ENCODE measurements around the gene CDHR1. TPM values are rescaled to one million over a fixed set of nuclear protein-coding genes. Genes with fewer than 3 reads are reported as not detected.

Gene CDHR1
- total and polyA plus RNA-seq, 2 donors: 0.52 to 1.3 TPM

- H3K36me3 ChIP-seq (ENCODE audit: control insufficient read depth in 2 of 2, insufficient read depth in 2 of 2, low read length in 1 of 2): no peaks in the 10 kb centered on the region
- H3K4me1 ChIP-seq (ENCODE audit: control insufficient read depth in 2 of 2, insufficient read depth in 2 of 2, low read length in 2 of 2): no peaks in the 10 kb centered on the region
- H3K27me3 ChIP-seq (ENCODE audit: control insufficient read depth in 2 of 2, insufficient read depth in 1 of 2, low read length in 1 of 2): peaks cover 0 to 2% of the 10 kb centered on the region in 2 donors
- WGBS: 78% methylated on average over 4 of the region's 4 CpGs
- no peaks in the 10 kb centered on the region for H3K9me3 ChIP-seq (ENCODE audit: control insufficient read depth in 2 of 2, insufficient read depth in 1 of 2, low read length in 1 of 2)
- no peak for DNase-seq (ENCODE audit: low read depth in 6 of 9, low spot score in 9 of 9)
- no peak overlapping the region for H3K4me3 ChIP-seq (ENCODE audit: low read length in 2 of 2)
- no peak overlapping the region for H3K27ac ChIP-seq (ENCODE audit: low read depth in 1 of 2, low read length in 1 of 2)
Observed at GRCh38 chr10:84227810-84228209, 33.5 kb downstream of the CDHR1 start.

- DNase-seq (ENCODE audit: low read depth in 6 of 9, low spot score in 9 of 9): no peak
- Histone ChIP-seq H3K36me3 (ENCODE audit: control insufficient read depth in 2 of 2, insufficient read depth in 2 of 2, low read length in 1 of 2) (no peaks in the 10 kb centered on the region), H3K9me3 (ENCODE audit: control insufficient read depth in 2 of 2, insufficient read depth in 1 of 2, low read length in 1 of 2) (no peaks in the 10 kb centered on the region), H3K27me3 (ENCODE audit: control insufficient read depth in 2 of 2, insufficient read depth in 1 of 2, low read length in 1 of 2) (no peaks in the 10 kb centered on the region), H3K4me3 (ENCODE audit: low read length in 2 of 2) (no peak overlapping the region), H3K27ac (ENCODE audit: low read depth in 1 of 2, low read length in 1 of 2) (no peak overlapping the region), H3K4me1 (ENCODE audit: control insufficient read depth in 2 of 2, insufficient read depth in 2 of 2, low read length in 2 of 2) (no peaks in the 10 kb centered on the region)
- WGBS: 98% methylated on average over 1 of the region's 1 CpG
Observed at GRCh38 chr10:84230359-84230758, 36.0 kb downstream of the CDHR1 start.

DNA sequence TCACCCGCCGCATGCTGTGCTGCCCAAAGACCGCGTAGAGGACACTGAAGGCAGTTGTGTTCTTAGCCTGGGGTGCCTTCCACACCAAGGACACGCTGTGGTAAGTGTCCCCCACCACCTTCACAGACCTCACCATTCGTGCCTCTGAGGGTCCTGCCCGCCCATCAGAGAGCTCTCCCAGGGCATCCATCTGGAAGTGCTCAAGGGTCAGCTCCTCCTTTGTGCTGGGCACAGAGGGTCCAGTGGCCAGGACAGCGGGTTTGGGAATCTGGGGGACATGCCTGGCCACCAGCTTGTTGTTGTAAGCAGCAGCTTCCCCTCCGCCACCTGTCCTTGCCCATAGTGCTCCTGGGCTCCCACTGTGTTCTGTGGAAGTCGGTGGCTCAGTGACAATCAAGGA lies 38.0 kb downstream of the CDHR1 start:
- DNase-seq (ENCODE audit: low read depth in 6 of 9, low spot score in 9 of 9): no peak
- Histone ChIP-seq H3K36me3 (ENCODE audit: control insufficient read depth in 2 of 2, insufficient read depth in 2 of 2, low read length in 1 of 2) (no peaks in the 10 kb centered on the region), H3K27ac (ENCODE audit: low read depth in 1 of 2, low read length in 1 of 2) (no peak overlapping the region), H3K27me3 (ENCODE audit: control insufficient read depth in 2 of 2, insufficient read depth in 1 of 2, low read length in 1 of 2) (peaks cover 2 to 6% of the 10 kb centered on the region in 2 donors), H3K9me3 (ENCODE audit: control insufficient read depth in 2 of 2, insufficient read depth in 1 of 2, low read length in 1 of 2) (no peaks in the 10 kb centered on the region), H3K4me1 (ENCODE audit: control insufficient read depth in 2 of 2, insufficient read depth in 2 of 2, low read length in 2 of 2) (no peaks in the 10 kb centered on the region), H3K4me3 (ENCODE audit: low read length in 2 of 2) (no peak overlapping the region)
- WGBS: 89% methylated on average over 10 of the region's 10 CpGs

GRCh38 chr10:84233940-84234339 lies 39.6 kb downstream of the CDHR1 start:
- peaks cover 2 to 11% of the 10 kb centered on the region in 2 donors for H3K27me3 ChIP-seq (ENCODE audit: control insufficient read depth in 2 of 2, insufficient read depth in 1 of 2, low read length in 1 of 2)
- H3K4me3 ChIP-seq (ENCODE audit: low read length in 2 of 2): no peak overlapping the region
- H3K27ac ChIP-seq (ENCODE audit: low read depth in 1 of 2, low read length in 1 of 2): no peak overlapping the region
- no peaks in the 10 kb centered on the region for H3K4me1 ChIP-seq (ENCODE audit: control insufficient read depth in 2 of 2, insufficient read depth in 2 of 2, low read length in 2 of 2)
- no peaks in the 10 kb centered on the region for H3K36me3 ChIP-seq (ENCODE audit: control insufficient read depth in 2 of 2, insufficient read depth in 2 of 2, low read length in 1 of 2)
- 93% methylated on average over 4 of the region's 4 CpGs for WGBS
- no peaks in the 10 kb centered on the region for H3K9me3 ChIP-seq (ENCODE audit: control insufficient read depth in 2 of 2, insufficient read depth in 1 of 2, low read length in 1 of 2)
- DNase-seq (ENCODE audit: low read depth in 6 of 9, low spot score in 9 of 9): no peak

DNA sequence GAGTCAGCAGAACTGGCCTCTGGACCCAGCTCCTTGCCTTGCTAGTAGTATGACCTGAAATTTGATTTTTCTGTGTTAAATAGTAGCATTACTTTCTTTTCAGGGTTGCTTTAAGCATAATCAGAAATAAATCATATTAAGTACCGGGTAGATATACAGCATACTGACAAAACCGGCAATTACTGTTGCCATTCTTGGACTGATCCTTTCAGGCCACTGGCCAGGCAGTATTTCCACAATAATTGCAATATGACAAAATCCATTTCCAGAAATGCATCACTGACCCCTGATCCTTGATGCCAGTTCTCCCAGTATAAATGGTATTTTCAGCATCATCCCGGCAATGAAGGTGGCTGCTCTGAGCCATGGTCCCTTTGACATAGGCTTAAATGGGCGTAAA lies 40.1 kb downstream of the CDHR1 start:
- no peaks in the 10 kb centered on the region for H3K9me3 ChIP-seq (ENCODE audit: control insufficient read depth in 2 of 2, insufficient read depth in 1 of 2, low read length in 1 of 2)
- peaks cover 2 to 11% of the 10 kb centered on the region in 2 donors for H3K27me3 ChIP-seq (ENCODE audit: control insufficient read depth in 2 of 2, insufficient read depth in 1 of 2, low read length in 1 of 2)
- no peaks in the 10 kb centered on the region for H3K4me1 ChIP-seq (ENCODE audit: control insufficient read depth in 2 of 2, insufficient read depth in 2 of 2, low read length in 2 of 2)
- no peak overlapping the region for H3K4me3 ChIP-seq (ENCODE audit: low read length in 2 of 2)
- H3K27ac ChIP-seq (ENCODE audit: low read depth in 1 of 2, low read length in 1 of 2): no peak overlapping the region
- 95% methylated on average over 4 of the region's 4 CpGs for WGBS
- DNase-seq (ENCODE audit: low read depth in 6 of 9, low spot score in 9 of 9): no peak
- H3K36me3 ChIP-seq (ENCODE audit: control insufficient read depth in 2 of 2, insufficient read depth in 2 of 2, low read length in 1 of 2): no peaks in the 10 kb centered on the region

DNA sequence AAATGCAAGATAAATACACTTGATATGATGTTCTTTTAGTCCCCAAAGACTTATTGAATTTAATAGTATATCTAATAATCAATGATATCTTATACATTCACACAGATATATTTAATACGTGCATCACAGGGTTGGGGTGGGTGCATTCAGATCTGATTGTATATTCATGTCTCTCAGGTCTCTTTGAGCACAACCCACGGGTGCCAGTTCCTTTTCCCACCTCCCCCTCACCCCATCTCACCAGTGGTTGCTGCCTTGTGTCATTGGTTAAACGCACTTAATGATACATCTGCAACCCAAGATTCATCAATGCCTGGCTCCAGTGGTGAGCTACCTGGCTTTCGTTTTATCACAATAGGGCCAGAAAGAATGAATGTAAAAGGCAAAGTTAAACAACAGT lies 40.8 kb downstream of the CDHR1 start:
- Histone ChIP-seq H3K36me3 (ENCODE audit: control insufficient read depth in 2 of 2, insufficient read depth in 2 of 2, low read length in 1 of 2) (no peaks in the 10 kb centered on the region), H3K27me3 (ENCODE audit: control insufficient read depth in 2 of 2, insufficient read depth in 1 of 2, low read length in 1 of 2) (peaks cover 2 to 11% of the 10 kb centered on the region in 2 donors), H3K4me3 (ENCODE audit: low read length in 2 of 2) (no peak overlapping the region), H3K4me1 (ENCODE audit: control insufficient read depth in 2 of 2, insufficient read depth in 2 of 2, low read length in 2 of 2) (no peaks in the 10 kb centered on the region), H3K9me3 (ENCODE audit: control insufficient read depth in 2 of 2, insufficient read depth in 1 of 2, low read length in 1 of 2) (no peaks in the 10 kb centered on the region), H3K27ac (ENCODE audit: low read depth in 1 of 2, low read length in 1 of 2) (no peak overlapping the region)
- no peak for DNase-seq (ENCODE audit: low read depth in 6 of 9, low spot score in 9 of 9)
- 90% methylated on average over 4 of the region's 4 CpGs for WGBS

DNA sequence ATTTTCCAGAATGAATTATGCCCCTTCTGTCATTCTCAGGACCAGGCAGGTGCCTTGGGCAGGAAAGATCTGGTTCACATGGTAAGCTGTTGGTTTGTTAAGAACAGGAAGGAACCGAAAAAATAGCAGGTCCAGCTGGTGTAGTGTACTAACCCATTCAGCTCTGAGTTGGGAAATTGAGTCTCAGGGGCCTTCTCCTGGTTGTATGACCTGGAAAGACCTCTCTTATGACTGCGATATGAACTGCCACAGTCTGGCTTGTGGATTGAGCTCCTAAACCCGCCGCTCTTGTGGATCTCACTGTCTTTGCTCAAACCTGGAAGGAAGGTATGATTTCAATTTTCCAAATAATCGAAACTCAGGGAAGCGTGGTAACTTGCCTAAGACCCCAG lies 42.5 kb downstream of the CDHR1 start:
- H3K4me3 ChIP-seq (ENCODE audit: low read length in 2 of 2): no peak overlapping the region
- H3K9me3 ChIP-seq (ENCODE audit: control insufficient read depth in 2 of 2, insufficient read depth in 1 of 2, low read length in 1 of 2): no peaks in the 10 kb centered on the region
- H3K36me3 ChIP-seq (ENCODE audit: control insufficient read depth in 2 of 2, insufficient read depth in 2 of 2, low read length in 1 of 2): no peaks in the 10 kb centered on the region
- no peak overlapping the region for H3K27ac ChIP-seq (ENCODE audit: low read depth in 1 of 2, low read length in 1 of 2)
- no peak for DNase-seq (ENCODE audit: low read depth in 6 of 9, low spot score in 9 of 9)
- H3K27me3 ChIP-seq (ENCODE audit: control insufficient read depth in 2 of 2, insufficient read depth in 1 of 2, low read length in 1 of 2): peaks cover 2 to 11% of the 10 kb centered on the region in 2 donors
- 81% methylated on average over 6 of the region's 6 CpGs for WGBS
- no peaks in the 10 kb centered on the region for H3K4me1 ChIP-seq (ENCODE audit: control insufficient read depth in 2 of 2, insufficient read depth in 2 of 2, low read length in 2 of 2)

DNA sequence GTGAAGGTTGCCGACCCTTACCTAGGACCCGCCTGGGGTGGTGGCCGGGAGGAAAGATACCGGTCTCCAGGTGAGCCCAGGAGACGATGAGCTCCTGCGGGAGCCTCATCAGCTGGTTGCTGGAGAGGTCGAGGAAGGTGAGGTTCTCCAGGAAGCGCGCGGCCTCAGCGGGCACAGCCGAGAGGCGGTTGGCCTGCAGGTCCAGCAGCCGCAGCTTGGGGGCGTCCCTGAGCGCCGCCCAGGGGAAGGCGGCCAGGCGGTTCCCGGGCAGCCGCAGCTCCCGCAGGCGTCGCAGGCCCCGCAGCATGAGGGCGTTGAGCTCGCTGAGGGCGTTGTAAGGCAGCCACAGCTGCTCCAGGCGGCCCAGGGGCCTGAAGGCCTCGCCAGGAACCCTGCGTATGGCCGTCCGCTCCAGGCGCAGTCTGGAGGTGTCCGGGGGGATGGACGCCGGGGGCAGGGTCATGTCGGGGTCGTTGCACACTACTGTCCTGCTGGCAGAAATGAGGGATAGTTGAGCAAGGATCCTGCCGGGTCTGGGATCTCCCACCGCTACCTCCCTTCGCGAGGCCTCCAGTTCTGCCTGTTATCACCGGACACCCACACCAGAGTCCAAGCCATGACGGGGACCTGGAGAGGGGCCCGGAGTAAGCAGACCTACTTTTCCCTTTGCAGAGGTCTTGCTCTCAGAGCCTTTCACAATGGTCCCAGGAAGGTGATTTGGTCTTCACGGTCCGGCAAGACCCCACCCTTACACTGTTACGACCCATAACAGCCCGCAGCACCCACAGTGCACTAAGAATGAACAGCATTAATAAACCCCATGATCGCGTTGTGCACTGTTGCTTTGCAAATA lies 43.1 kb downstream of the CDHR1 start:
- Histone ChIP-seq H3K36me3 (ENCODE audit: control insufficient read depth in 2 of 2, insufficient read depth in 2 of 2, low read length in 1 of 2) (no peaks in the 10 kb centered on the region), H3K4me1 (ENCODE audit: control insufficient read depth in 2 of 2, insufficient read depth in 2 of 2, low read length in 2 of 2) (no peaks in the 10 kb centered on the region), H3K27me3 (ENCODE audit: control insufficient read depth in 2 of 2, insufficient read depth in 1 of 2, low read length in 1 of 2) (peaks cover 2 to 11% of the 10 kb centered on the region in 2 donors), H3K4me3 (ENCODE audit: low read length in 2 of 2) (no peak overlapping the region), H3K9me3 (ENCODE audit: control insufficient read depth in 2 of 2, insufficient read depth in 1 of 2, low read length in 1 of 2) (no peaks in the 10 kb centered on the region), H3K27ac (ENCODE audit: low read depth in 1 of 2, low read length in 1 of 2) (no peak overlapping the region)
- no peak for DNase-seq (ENCODE audit: low read depth in 6 of 9, low spot score in 9 of 9)
- WGBS: 56% methylated on average over 52 of the region's 52 CpGs

DNA sequence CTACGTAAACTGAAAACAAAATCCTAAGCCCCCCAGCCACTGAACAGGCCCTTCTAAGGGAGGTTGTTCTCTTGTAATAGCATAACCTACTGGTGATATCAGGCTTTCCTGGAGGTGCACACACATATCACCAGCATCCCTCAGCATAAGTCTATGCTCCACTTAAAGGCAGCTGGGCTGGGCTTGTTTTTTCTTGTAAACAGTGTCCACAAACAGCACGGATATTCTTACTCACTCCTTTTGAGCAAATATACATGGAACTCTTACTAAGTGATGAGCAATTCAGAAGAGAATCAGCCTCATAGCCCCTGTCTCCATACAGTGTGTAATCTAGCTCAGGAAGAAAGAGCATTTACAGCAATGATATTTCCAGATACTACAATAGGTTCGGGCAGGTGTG lies 44.6 kb downstream of the CDHR1 start:
- H3K4me3 ChIP-seq (ENCODE audit: low read length in 2 of 2): no peak overlapping the region
- H3K27me3 ChIP-seq (ENCODE audit: control insufficient read depth in 2 of 2, insufficient read depth in 1 of 2, low read length in 1 of 2): peaks cover 2 to 11% of the 10 kb centered on the region in 2 donors
- 92% methylated on average over 3 of the region's 3 CpGs for WGBS
- no peaks in the 10 kb centered on the region for H3K4me1 ChIP-seq (ENCODE audit: control insufficient read depth in 2 of 2, insufficient read depth in 2 of 2, low read length in 2 of 2)
- H3K27ac ChIP-seq (ENCODE audit: low read depth in 1 of 2, low read length in 1 of 2): no peak overlapping the region
- no peak for DNase-seq (ENCODE audit: low read depth in 6 of 9, low spot score in 9 of 9)
- H3K9me3 ChIP-seq (ENCODE audit: control insufficient read depth in 2 of 2, insufficient read depth in 1 of 2, low read length in 1 of 2): no peaks in the 10 kb centered on the region
- no peaks in the 10 kb centered on the region for H3K36me3 ChIP-seq (ENCODE audit: control insufficient read depth in 2 of 2, insufficient read depth in 2 of 2, low read length in 1 of 2)
